Measurements from ENCODE around the gene USHBP1.

GRCh38 chr19:17235300-17235970 lies 29.1 kb downstream of the USHBP1 start:
- no peak for TF ChIP-seq EZH2 (IDR thresholded peaks at IDR 0.05)
- no peak for TF ChIP-seq POLR2AphosphoS5 (IDR thresholded peaks at IDR 0.05; ENCODE audit: borderline replicate concordance, low read depth, low read length)
